Measurements from ENCODE around the gene NHSL2.

GRCh38 chrX:72176981-72177380 is 266.3 kb downstream of the NHSL2 start:
- TF ChIP-seq, protein P1, sequence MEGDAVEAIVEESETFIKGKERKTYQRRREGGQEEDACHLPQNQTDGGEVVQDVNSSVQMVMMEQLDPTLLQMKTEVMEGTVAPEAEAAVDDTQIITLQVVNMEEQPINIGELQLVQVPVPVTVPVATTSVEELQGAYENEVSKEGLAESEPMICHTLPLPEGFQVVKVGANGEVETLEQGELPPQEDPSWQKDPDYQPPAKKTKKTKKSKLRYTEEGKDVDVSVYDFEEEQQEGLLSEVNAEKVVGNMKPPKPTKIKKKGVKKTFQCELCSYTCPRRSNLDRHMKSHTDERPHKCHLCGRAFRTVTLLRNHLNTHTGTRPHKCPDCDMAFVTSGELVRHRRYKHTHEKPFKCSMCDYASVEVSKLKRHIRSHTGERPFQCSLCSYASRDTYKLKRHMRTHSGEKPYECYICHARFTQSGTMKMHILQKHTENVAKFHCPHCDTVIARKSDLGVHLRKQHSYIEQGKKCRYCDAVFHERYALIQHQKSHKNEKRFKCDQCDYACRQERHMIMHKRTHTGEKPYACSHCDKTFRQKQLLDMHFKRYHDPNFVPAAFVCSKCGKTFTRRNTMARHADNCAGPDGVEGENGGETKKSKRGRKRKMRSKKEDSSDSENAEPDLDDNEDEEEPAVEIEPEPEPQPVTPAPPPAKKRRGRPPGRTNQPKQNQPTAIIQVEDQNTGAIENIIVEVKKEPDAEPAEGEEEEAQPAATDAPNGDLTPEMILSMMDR (IDR thresholded peaks at IDR 0.05; ENCODE audit: low read depth, low read length) = no peak
- no peak for TF ChIP-seq EZH2phosphoT487 (IDR thresholded peaks at IDR 0.05; ENCODE audit: low read depth)
